Measurements from ENCODE around the gene SH3PXD2B.

DNA sequence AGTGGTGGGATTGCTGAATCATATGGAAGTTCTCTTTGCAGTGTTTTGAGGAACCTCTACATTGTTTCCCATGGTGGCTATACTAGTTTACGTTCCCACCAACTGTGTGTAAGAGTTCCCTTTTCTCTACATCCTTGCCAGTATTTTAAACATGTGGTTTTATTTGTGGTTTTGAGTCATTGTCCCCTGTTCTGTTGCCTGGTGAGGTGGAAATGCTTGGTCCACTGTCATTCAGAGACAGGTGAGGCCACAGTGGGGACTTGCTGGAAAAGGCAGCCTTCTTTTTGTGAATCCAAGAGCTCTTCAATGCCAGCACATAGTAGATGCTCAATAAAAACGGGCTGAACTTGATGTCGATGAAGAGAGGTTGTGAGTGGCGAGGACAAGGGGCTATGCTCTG, 44.2 kb downstream of the SH3PXD2B start:
- TF ChIP-seq, protein P1, sequence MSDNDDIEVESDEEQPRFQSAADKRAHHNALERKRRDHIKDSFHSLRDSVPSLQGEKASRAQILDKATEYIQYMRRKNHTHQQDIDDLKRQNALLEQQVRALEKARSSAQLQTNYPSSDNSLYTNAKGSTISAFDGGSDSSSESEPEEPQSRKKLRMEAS (IDR thresholded peaks at IDR 0.05), result no peak
- no peak for TF ChIP-seq EP300 (IDR thresholded peaks at IDR 0.05; ENCODE audit: borderline replicate concordance)
